Peyer's patch (tissue), 4 donors: Measurements from ENCODE around the gene MAPK13. TPM values are rescaled to one million over a fixed set of nuclear protein-coding genes. Genes with fewer than 3 reads are reported as not detected.
"Not testable (repeated sequence)": the region's sequence is repeated elsewhere in the genome, so short reads cannot be mapped to it uniquely, and the experiment has no call there.

Experiments
- DNase-seq, 3 donors: peaks; one replicate each; pipeline ENCODE4 v3.0.0-alpha.2; 2017 to 2019
- H3K27ac ChIP-seq, 4 donors: fragments of 200-600 bp; sonication (generic); one replicate each; pipeline ENCODE4 v1.5.1; 2016 to 2019
- H3K27me3 ChIP-seq, 2 donors: fragments of 200-600 bp; sonication (generic); one replicate each; pipeline ENCODE4 v1.5.1; 2019
- H3K36me3 ChIP-seq, 3 donors: fragments of 200-600 bp; sonication (generic); one replicate each; pipeline ENCODE4 v1.5.1; 2016 to 2019
- H3K4me1 ChIP-seq, 4 donors: fragments of 200-600 bp; sonication (generic); one replicate each; pipeline ENCODE4 v1.5.1; 2016 to 2019
- H3K4me3 ChIP-seq, 4 donors: fragments of 200-600 bp; sonication (generic); 1 replicate in 3 of 4; 2 replicates in 1 of 4; pipeline ENCODE4 v1.5.1; 2016 to 2019; ENCODE audit warnings: mild to moderate bottlenecking in 1 of 4
- H3K9me3 ChIP-seq, 4 donors: fragments of 200-600 bp; sonication (generic); one replicate each; pipeline ENCODE4 v1.5.1; 2016 to 2019; ENCODE audit warnings: mild to moderate bottlenecking in 1 of 4
- POLR2A ChIP-seq, 2 donors: fragments of 450-650 bp; IDR thresholded peaks; one replicate each; pipeline ENCODE4 v1.5.1; 2017; ENCODE audit warnings: antibody characterized with exemption in 2 of 2, mild to moderate bottlenecking in 2 of 2, moderate library complexity in 2 of 2
- total RNA-seq, 4 donors: library from RNA; depleted of rRNA; stranded (reverse); fragments of >200 nt; gene quantifications; one replicate each; pipeline ENCODE4 v1.1.0, GENCODE V29; 2016
- TF ChIP-seq, protein P1 (sequence below), 6 experiments: fragments of 450-650 bp in 4 of 6; fragments of 200-600 bp in 2 of 6; sonication (generic) in 1 of 6; IDR thresholded peaks; one replicate each; pipeline ENCODE4 v1.5.1; 2017 to 2019; ENCODE audit warnings: antibody characterized with exemption in 6 of 6, mild to moderate bottlenecking in 3 of 6, moderate library complexity in 1 of 6

The MAPK13 gene
- total RNA-seq, 4 donors from 2014 or later = 66.0 to 149 (median 131) TPM

GRCh38 chr6:36122495-36123269 lies 7.6 kb upstream of the MAPK13 start:
- no peaks in the 10 kb centered on the region for H3K36me3 ChIP-seq
- peaks cover 8 to 29% (median 12%) of the 10 kb centered on the region in 4 donors for H3K4me1 ChIP-seq
- H3K27ac ChIP-seq = peak overlapping the region in 1 of 4 donors; percentile 88
- DNase-seq = peak in 1 of 3 donors; percentile 46
- TF ChIP-seq, protein P1, sequence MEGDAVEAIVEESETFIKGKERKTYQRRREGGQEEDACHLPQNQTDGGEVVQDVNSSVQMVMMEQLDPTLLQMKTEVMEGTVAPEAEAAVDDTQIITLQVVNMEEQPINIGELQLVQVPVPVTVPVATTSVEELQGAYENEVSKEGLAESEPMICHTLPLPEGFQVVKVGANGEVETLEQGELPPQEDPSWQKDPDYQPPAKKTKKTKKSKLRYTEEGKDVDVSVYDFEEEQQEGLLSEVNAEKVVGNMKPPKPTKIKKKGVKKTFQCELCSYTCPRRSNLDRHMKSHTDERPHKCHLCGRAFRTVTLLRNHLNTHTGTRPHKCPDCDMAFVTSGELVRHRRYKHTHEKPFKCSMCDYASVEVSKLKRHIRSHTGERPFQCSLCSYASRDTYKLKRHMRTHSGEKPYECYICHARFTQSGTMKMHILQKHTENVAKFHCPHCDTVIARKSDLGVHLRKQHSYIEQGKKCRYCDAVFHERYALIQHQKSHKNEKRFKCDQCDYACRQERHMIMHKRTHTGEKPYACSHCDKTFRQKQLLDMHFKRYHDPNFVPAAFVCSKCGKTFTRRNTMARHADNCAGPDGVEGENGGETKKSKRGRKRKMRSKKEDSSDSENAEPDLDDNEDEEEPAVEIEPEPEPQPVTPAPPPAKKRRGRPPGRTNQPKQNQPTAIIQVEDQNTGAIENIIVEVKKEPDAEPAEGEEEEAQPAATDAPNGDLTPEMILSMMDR (IDR thresholded peaks at IDR 0.05) = no peak
- no peak for TF ChIP-seq POLR2A (IDR thresholded peaks at IDR 0.05)
- no peaks in the 10 kb centered on the region for H3K27me3 ChIP-seq
- H3K4me3 ChIP-seq = no peak overlapping the region
- H3K9me3 ChIP-seq = no peaks in the 10 kb centered on the region

- peak overlapping the region in 3 of 4 donors; percentile 39 to 45 (median 43) for H3K27ac ChIP-seq
- H3K4me1 ChIP-seq = peaks cover 8 to 29% (median 12%) of the 10 kb centered on the region in 4 donors
- no peaks in the 10 kb centered on the region for H3K9me3 ChIP-seq
- no peaks in the 10 kb centered on the region for H3K27me3 ChIP-seq
- no peaks in the 10 kb centered on the region for H3K36me3 ChIP-seq
- TF ChIP-seq, protein P1 (IDR thresholded peaks at IDR 0.05) = peak; percentile 69 to 93 (median 84)
- TF ChIP-seq POLR2A (IDR thresholded peaks at IDR 0.05) = no peak
- peak; percentile 88 to 93 (median 89) for DNase-seq
- peak overlapping the region in 1 of 4 donors; percentile 30 for H3K4me3 ChIP-seq
These were observed 6.8 kb upstream of the MAPK13 start for GRCh38 chr6:36123270-36124139.

DNA sequence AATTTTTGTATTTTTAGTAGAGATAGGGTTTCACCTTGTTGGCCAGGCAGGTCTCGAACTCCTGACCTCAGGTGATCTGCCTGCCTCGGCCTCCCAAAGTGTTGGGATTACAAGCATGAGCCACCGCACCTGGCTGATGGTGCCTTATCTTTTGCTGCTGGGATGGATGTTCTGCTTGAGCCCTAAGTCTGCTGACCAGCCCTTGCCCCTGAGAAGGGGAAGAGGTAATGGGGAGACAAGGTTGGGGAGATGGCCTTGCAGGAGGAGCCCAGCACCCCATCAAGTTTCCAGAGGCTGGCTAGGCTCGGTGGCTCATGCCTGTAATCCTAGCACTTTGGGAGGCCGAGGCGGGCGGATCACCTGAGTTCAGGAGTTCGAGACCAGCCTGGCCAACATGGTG lies 6.0 kb upstream of the MAPK13 start:
- H3K36me3 ChIP-seq, H3K9me3 ChIP-seq, H3K27me3 ChIP-seq, DNase-seq: not testable (repeated sequence)
- Histone ChIP-seq H3K4me3 (peak overlapping the region in 2 of 4 donors; percentile 18 to 30), H3K4me1 (peaks cover 8 to 29% (median 12%) of the 10 kb centered on the region in 4 donors), H3K27ac (peak overlapping the region in 2 of 4 donors; percentile 39 to 43)

DNA sequence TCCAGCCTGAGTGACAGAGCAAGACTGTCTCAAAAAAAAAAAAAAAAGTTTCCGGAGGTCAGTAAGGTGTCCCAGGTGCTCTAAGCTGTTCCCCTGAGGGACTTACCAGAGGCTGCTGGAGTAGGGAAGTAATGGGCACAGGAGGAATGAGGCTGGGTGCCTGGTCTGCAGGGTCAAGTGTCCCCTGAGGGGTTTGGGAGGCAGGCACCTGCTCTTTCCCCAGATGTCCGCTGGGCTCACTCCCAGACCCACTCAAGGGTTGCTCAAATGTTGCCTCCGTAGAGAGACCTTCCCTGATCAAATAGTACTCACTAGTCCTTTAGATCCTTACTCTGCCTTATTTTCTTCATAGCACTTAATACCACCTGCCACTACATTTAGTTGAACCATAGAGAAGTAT lies 5.4 kb upstream of the MAPK13 start:
- DNase-seq = no peak
- H3K36me3 ChIP-seq = no peaks in the 10 kb centered on the region
- peaks cover 8 to 29% (median 12%) of the 10 kb centered on the region in 4 donors for H3K4me1 ChIP-seq
- no peaks in the 10 kb centered on the region for H3K27me3 ChIP-seq
- H3K9me3 ChIP-seq = no peaks in the 10 kb centered on the region
- H3K27ac ChIP-seq = no peak overlapping the region
- TF ChIP-seq POLR2A (IDR thresholded peaks at IDR 0.05) = no peak
- TF ChIP-seq, protein P1 (IDR thresholded peaks at IDR 0.05) = no peak
- no peak overlapping the region for H3K4me3 ChIP-seq

- Histone ChIP-seq H3K4me1 (peaks cover 8 to 28% (median 13%) of the 10 kb centered on the region in 4 donors), H3K9me3 (no peaks in the 10 kb centered on the region), H3K36me3 (no peaks in the 10 kb centered on the region), H3K27me3 (no peaks in the 10 kb centered on the region), H3K4me3 (no peak overlapping the region), H3K27ac (no peak overlapping the region)
- TF ChIP-seq, protein P1 (IDR thresholded peaks at IDR 0.05) = no peak
- TF ChIP-seq POLR2A (IDR thresholded peaks at IDR 0.05) = no peak
- no peak for DNase-seq
These were observed 4.7 kb upstream of the MAPK13 start for GRCh38 chr6:36125575-36125974.
